ENCODE results near the gene ZBTB16. TPM values are rescaled to one million over a fixed set of nuclear protein-coding genes. Genes with fewer than 3 reads are reported as not detected.

The ZBTB16 gene
- total and polyA plus RNA-seq, 2 experiments from 2014 or later, result 0.29 to 1.4 TPM

DNA sequence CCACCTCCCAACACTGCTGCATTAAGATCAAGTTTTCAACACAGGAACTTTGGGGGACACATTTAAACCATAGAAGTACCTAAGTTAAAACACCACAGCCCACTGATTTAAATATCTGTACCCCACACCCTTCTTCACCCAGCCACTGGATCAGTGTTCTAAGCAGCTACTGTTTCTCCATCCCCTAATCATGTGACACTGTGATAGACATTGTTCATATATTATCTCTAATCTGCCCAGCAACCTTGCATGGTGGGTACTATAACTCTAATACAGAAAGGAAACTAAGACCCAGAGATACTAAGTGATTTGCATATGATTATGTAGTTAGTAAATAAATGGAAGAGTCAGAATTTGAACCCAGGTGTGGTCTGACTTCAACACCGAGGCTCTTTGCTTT, 166.2 kb downstream of the ZBTB16 start (continued):
- TF ChIP-seq, protein P1, sequence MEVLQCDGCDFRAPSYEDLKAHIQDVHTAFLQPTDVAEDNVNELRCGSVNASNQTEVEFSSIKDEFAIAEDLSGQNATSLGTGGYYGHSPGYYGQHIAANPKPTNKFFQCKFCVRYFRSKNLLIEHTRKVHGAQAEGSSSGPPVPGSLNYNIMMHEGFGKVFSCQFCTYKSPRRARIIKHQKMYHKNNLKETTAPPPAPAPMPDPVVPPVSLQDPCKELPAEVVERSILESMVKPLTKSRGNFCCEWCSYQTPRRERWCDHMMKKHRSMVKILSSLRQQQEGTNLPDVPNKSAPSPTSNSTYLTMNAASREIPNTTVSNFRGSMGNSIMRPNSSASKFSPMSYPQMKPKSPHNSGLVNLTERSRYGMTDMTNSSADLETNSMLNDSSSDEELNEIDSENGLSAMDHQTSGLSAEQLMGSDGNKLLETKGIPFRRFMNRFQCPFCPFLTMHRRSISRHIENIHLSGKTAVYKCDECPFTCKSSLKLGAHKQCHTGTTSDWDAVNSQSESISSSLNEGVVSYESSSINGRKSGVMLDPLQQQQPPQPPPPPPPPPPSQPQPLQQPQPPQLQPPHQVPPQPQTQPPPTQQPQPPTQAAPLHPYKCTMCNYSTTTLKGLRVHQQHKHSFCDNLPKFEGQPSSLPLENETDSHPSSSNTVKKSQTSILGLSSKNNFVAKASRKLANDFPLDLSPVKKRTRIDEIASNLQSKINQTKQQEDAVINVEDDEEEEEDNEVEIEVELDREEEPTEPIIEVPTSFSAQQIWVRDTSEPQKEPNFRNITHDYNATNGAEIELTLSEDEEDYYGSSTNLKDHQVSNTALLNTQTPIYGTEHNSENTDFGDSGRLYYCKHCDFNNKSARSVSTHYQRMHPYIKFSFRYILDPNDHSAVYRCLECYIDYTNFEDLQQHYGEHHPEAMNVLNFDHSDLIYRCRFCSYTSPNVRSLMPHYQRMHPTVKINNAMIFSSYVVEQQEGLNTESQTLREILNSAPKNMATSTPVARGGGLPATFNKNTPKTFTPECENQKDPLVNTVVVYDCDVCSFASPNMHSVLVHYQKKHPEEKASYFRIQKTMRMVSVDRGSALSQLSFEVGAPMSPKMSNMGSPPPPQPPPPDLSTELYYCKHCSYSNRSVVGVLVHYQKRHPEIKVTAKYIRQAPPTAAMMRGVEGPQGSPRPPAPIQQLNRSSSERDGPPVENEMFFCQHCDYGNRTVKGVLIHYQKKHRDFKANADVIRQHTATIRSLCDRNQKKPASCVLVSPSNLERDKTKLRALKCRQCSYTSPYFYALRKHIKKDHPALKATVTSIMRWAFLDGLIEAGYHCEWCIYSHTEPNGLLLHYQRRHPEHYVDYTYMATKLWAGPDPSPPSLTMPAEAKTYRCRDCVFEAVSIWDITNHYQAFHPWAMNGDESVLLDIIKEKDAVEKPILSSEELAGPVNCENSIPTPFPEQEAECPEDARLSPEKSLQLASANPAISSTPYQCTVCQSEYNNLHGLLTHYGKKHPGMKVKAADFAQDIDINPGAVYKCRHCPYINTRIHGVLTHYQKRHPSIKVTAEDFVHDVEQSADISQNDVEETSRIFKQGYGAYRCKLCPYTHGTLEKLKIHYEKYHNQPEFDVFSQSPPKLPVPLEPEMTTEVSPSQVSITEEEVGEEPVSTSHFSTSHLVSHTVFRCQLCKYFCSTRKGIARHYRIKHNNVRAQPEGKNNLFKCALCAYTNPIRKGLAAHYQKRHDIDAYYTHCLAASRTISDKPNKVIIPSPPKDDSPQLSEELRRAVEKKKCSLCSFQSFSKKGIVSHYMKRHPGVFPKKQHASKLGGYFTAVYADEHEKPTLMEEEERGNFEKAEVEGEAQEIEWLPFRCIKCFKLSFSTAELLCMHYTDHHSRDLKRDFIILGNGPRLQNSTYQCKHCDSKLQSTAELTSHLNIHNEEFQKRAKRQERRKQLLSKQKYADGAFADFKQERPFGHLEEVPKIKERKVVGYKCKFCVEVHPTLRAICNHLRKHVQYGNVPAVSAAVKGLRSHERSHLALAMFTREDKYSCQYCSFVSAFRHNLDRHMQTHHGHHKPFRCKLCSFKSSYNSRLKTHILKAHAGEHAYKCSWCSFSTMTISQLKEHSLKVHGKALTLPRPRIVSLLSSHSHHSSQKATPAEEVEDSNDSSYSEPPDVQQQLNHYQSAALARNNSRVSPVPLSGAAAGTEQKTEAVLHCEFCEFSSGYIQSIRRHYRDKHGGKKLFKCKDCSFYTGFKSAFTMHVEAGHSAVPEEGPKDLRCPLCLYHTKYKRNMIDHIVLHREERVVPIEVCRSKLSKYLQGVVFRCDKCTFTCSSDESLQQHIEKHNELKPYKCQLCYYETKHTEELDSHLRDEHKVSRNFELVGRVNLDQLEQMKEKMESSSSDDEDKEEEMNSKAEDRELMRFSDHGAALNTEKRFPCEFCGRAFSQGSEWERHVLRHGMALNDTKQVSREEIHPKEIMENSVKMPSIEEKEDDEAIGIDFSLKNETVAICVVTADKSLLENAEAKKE (CRISPR knock-in tag; IDR thresholded peaks at IDR 0.05), result no peak
- no peak for TF ChIP-seq EZH2 (IDR thresholded peaks at IDR 0.05; ENCODE audit: low read depth, unreplicated experiment)
- TF ChIP-seq ZNF331 (CRISPR knock-in tag; IDR thresholded peaks at IDR 0.05; ENCODE audit: low read depth), result no peak
- no peak for TF ChIP-seq ZNF114 (CRISPR knock-in tag; IDR thresholded peaks at IDR 0.05)

DNA sequence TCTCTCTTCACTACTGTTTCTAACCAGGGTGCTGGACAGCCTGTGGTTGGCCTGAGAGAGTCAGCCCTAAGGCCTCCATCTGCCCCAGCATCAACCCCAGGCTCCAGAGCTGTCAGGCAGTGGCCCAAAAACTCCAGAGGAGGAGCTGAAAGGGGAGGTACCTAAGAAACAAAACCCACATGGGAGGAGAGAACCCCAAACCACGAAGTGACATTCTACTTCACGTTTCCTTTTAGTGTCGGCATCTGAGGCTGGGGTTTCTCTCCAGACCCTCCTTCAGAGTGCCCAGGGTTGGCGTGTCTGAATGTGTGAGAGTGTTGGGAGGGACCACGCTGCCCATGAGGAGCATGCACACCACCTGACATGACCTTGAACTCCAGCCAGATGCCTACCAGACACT, 166.8 kb downstream of the ZBTB16 start:
- Histone ChIP-seq H3K79me2 (replicated peaks; ENCODE audit: insufficient read depth) (no peaks in the 10 kb centered on the region), H3K4me2 (no peak overlapping the region), H3K36me3 (ENCODE audit: insufficient read depth) (no peaks in the 10 kb centered on the region), H3K9me2 (ENCODE audit: insufficient read depth) (0 out of 2 replicates have a peak, but pooled peaks cover 8% of the 10 kb centered on the region), H3K27ac (ENCODE audit: low read depth) (no peak overlapping the region), H2AFZ (no peak overlapping the region), H3K4me3 (no peak overlapping the region), H3K27me3 (ENCODE audit: insufficient read depth) (no peaks in the 10 kb centered on the region), H3F3A (replicated peaks; ENCODE audit: low read depth) (no peaks in the 10 kb centered on the region), H4K20me1 (replicated peaks; ENCODE audit: insufficient read depth) (no peaks in the 10 kb centered on the region), H3K4me1 (ENCODE audit: insufficient read depth) (peaks cover 9% of the 10 kb centered on the region)
- H3K36me3 Mint-ChIP-seq (ENCODE audit: low read depth), result no peaks in the 10 kb centered on the region
- no peak overlapping the region for H3K4me3 Mint-ChIP-seq
- DNase-seq (ENCODE audit: low spot score) (no peak), ATAC-seq (no peak)
- no peak overlapping the region for H3K27ac Mint-ChIP-seq
- peaks cover 24% of the 10 kb centered on the region for H3K4me1 Mint-ChIP-seq
- H3K9me3 Mint-ChIP-seq, result no peaks in the 10 kb centered on the region
- H3K27me3 Mint-ChIP-seq (ENCODE audit: insufficient read depth, low read depth, poor library complexity), result peaks cover 4% of the 10 kb centered on the region
- TF ChIP-seq, protein P2, sequence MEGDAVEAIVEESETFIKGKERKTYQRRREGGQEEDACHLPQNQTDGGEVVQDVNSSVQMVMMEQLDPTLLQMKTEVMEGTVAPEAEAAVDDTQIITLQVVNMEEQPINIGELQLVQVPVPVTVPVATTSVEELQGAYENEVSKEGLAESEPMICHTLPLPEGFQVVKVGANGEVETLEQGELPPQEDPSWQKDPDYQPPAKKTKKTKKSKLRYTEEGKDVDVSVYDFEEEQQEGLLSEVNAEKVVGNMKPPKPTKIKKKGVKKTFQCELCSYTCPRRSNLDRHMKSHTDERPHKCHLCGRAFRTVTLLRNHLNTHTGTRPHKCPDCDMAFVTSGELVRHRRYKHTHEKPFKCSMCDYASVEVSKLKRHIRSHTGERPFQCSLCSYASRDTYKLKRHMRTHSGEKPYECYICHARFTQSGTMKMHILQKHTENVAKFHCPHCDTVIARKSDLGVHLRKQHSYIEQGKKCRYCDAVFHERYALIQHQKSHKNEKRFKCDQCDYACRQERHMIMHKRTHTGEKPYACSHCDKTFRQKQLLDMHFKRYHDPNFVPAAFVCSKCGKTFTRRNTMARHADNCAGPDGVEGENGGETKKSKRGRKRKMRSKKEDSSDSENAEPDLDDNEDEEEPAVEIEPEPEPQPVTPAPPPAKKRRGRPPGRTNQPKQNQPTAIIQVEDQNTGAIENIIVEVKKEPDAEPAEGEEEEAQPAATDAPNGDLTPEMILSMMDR (conservative IDR thresholded peaks at IDR 0.05; ENCODE audit: low read depth in 2 of 2), result no peak
- no peak for TF ChIP-seq EZH2phosphoT487 (IDR thresholded peaks at IDR 0.05; ENCODE audit: unreplicated experiment)
- TF ChIP-seq STAT1 (IDR thresholded peaks at IDR 0.05; ENCODE audit: unreplicated experiment), result no peak
- TF ChIP-seq, protein P3, sequence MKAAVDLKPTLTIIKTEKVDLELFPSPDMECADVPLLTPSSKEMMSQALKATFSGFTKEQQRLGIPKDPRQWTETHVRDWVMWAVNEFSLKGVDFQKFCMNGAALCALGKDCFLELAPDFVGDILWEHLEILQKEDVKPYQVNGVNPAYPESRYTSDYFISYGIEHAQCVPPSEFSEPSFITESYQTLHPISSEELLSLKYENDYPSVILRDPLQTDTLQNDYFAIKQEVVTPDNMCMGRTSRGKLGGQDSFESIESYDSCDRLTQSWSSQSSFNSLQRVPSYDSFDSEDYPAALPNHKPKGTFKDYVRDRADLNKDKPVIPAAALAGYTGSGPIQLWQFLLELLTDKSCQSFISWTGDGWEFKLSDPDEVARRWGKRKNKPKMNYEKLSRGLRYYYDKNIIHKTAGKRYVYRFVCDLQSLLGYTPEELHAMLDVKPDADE (IDR thresholded peaks at IDR 0.05), result no peak
- TF ChIP-seq CREB1 (CRISPR knock-in tag; IDR thresholded peaks at IDR 0.05; ENCODE audit: low read depth), result no peak
- TF ChIP-seq NANOG (IDR thresholded peaks at IDR 0.05; ENCODE audit: borderline replicate concordance), result no peak
- no peak for TF ChIP-seq JUNB (IDR thresholded peaks at IDR 0.05; ENCODE audit: unreplicated experiment)
- TF ChIP-seq EZH2 (IDR thresholded peaks at IDR 0.05; ENCODE audit: low read depth, unreplicated experiment), result no peak
- no peak for TF ChIP-seq ZNF331 (CRISPR knock-in tag; IDR thresholded peaks at IDR 0.05; ENCODE audit: low read depth)
- no peak for TF ChIP-seq ZNF114 (CRISPR knock-in tag; IDR thresholded peaks at IDR 0.05)

All from GM23338 (cell line).